Liver (tissue), 9 donors: ENCODE data around the gene SP100. TPM values are rescaled to one million over a fixed set of nuclear protein-coding genes. Genes with fewer than 3 reads are reported as not detected.

ENCODE experiments used
- DNase-seq: peaks from one replicate; pipeline ENCODE4 v3.0.0-alpha.2; 2017; ENCODE audit warnings: low spot score
- H3K27ac ChIP-seq, 2 donors: one replicate each; pipeline ENCODE4 v1.7.0; 2013; ENCODE audit warnings: inconsistent platforms in 2 of 2, low read length in 2 of 2, control low read depth in 1 of 2, low read depth in 1 of 2, mild to moderate bottlenecking in 1 of 2
- H3K27me3 ChIP-seq, 4 donors: one replicate each; pipeline versions ENCODE4 v1.6.1 to v1.7.0; 2013; ENCODE audit warnings: low read length in 3 of 4, inconsistent platforms in 1 of 4, mild to moderate bottlenecking in 1 of 4, moderate library complexity in 1 of 4; ENCODE audit not compliant: control insufficient read depth in 4 of 4, insufficient read depth in 4 of 4
- H3K36me3 ChIP-seq, 4 donors: one replicate each; pipeline versions ENCODE4 v1.6.1 to v1.7.0; 2013; ENCODE audit warnings: low read length in 3 of 4, mild to moderate bottlenecking in 3 of 4, low read depth in 1 of 4, moderate library complexity in 1 of 4; ENCODE audit not compliant: control insufficient read depth in 4 of 4, insufficient read depth in 3 of 4
- H3K4me1 ChIP-seq, 4 donors: one replicate each; pipeline versions ENCODE4 v1.6.1 to v1.7.0; 2013; ENCODE audit warnings: low read length in 3 of 4, mild to moderate bottlenecking in 3 of 4, moderate library complexity in 1 of 4; ENCODE audit not compliant: control insufficient read depth in 4 of 4, insufficient read depth in 4 of 4
- H3K4me3 ChIP-seq, 3 donors: one replicate each; pipeline versions ENCODE4 v1.6.1 to v1.7.0; 2013; ENCODE audit warnings: low read length in 3 of 3, control low read depth in 1 of 3, low read depth in 1 of 3, mild to moderate bottlenecking in 1 of 3
- H3K9ac ChIP-seq, 2 donors: one replicate each; pipeline ENCODE4 v1.7.0; 2013; ENCODE audit warnings: low read length in 2 of 2, mild to moderate bottlenecking in 2 of 2, moderate library complexity in 2 of 2, control low read depth in 1 of 2, low read depth in 1 of 2
- H3K9me3 ChIP-seq, 4 donors: one replicate each; pipeline versions ENCODE4 v1.6.1 to v1.7.0; 2013; ENCODE audit warnings: low read length in 3 of 4; ENCODE audit not compliant: control insufficient read depth in 4 of 4
- EGR1 ChIP-seq, 2 donors: IDR thresholded peaks; 2 replicates each; pipeline ENCODE4 v1.6.1; 2016 to 2018; ENCODE audit warnings: antibody characterized with exemption in 2 of 2, low read depth in 2 of 2
- FOXA1 ChIP-seq: IDR thresholded peaks from 2 replicates; pipeline ENCODE4 v1.6.1; 2016; ENCODE audit warnings: antibody characterized with exemption
- FOXA2 ChIP-seq: IDR thresholded peaks from 2 replicates; pipeline ENCODE4 v1.6.1; 2016; ENCODE audit warnings: antibody characterized with exemption
- GABPA ChIP-seq, 2 donors: IDR thresholded peaks in 1 of 2; conservative IDR thresholded peaks in 1 of 2; 2 replicates each; pipeline ENCODE4 v1.6.1; 2016; ENCODE audit warnings: antibody characterized with exemption in 2 of 2, mild to moderate bottlenecking in 1 of 2, moderate library complexity in 1 of 2
- HNF4A ChIP-seq, 2 donors: conservative IDR thresholded peaks; 2 replicates each; pipeline ENCODE4 v1.6.1; 2016; ENCODE audit warnings: antibody characterized with exemption in 2 of 2, mild to moderate bottlenecking in 2 of 2
- HNF4G ChIP-seq: IDR thresholded peaks from 2 replicates; pipeline ENCODE4 v1.6.1; 2016; ENCODE audit warnings: antibody characterized with exemption
- JUND ChIP-seq, 2 donors: IDR thresholded peaks; 2 replicates each; pipeline ENCODE4 v1.6.1; 2016; ENCODE audit warnings: antibody characterized with exemption in 2 of 2
- NR2F2 ChIP-seq: IDR thresholded peaks from 2 replicates; pipeline ENCODE4 v1.6.1; 2016; ENCODE audit warnings: antibody characterized with exemption
- RAD21 ChIP-seq, 2 donors: IDR thresholded peaks; 2 replicates each; pipeline ENCODE4 v1.6.1; 2016; ENCODE audit warnings: antibody characterized with exemption in 2 of 2, mild to moderate bottlenecking in 2 of 2
- REST ChIP-seq: IDR thresholded peaks from 2 replicates; pipeline ENCODE4 v1.6.1; 2016; ENCODE audit warnings: antibody characterized with exemption, mild to moderate bottlenecking
- RXRA ChIP-seq, 2 donors: IDR thresholded peaks; 2 replicates each; pipeline ENCODE4 v1.6.1; 2017 to 2018; ENCODE audit warnings: antibody characterized with exemption in 2 of 2, mild to moderate bottlenecking in 1 of 2
- SP1 ChIP-seq: IDR thresholded peaks from 2 replicates; pipeline ENCODE4 v1.6.1; 2018; ENCODE audit warnings: antibody characterized with exemption, mild to moderate bottlenecking
- TAF1 ChIP-seq: conservative IDR thresholded peaks from 2 replicates; pipeline ENCODE4 v1.6.1; 2016; ENCODE audit warnings: antibody characterized with exemption, mild to moderate bottlenecking
- YY1 ChIP-seq: IDR thresholded peaks from 2 replicates; pipeline ENCODE4 v1.6.1; 2016; ENCODE audit warnings: antibody characterized with exemption, mild to moderate bottlenecking
- WGBS: extraction: QIAGEN DNeasy Blood & Tissue Kit; methylation state at CpG from one replicate; pipeline ENCODE4 v1.1.7; 2013; 5-methylcytosine and 5-hydroxymethylcytosine counted together
- polyA plus RNA-seq, 2 donors: library from polyadenylated mRNA; stranded (reverse) in 1 of 2; unstranded in 1 of 2; fragments of 200-250 nt in 1 of 2; fragments of >200 nt in 1 of 2; fragmentation: Nextera tagmentation in 1 of 2; extraction: Ambion mirVana in 1 of 2; gene quantifications; one replicate each; pipeline versions ENCODE4 v1.2.1 to v1.2.3, GENCODE V29; 2013 to 2015
- total RNA-seq, 2 donors: library from RNA; depleted of rRNA; stranded (reverse); fragments of >200 nt; gene quantifications; one replicate each; pipeline ENCODE4 v1.2.3, GENCODE V29; 2014
- TF ChIP-seq, protein P1 (sequence below): IDR thresholded peaks from 2 replicates; pipeline ENCODE4 v1.6.1; 2016; ENCODE audit warnings: antibody characterized with exemption
- TF ChIP-seq, protein P2 (sequence below): IDR thresholded peaks from 2 replicates; pipeline ENCODE4 v1.6.1; 2016; ENCODE audit warnings: antibody characterized with exemption
- TF ChIP-seq, protein P3 (sequence below): fragments of 150-350 bp; IDR thresholded peaks from 2 replicates; pipeline ENCODE4 v1.5.1; 2017; ENCODE audit warnings: improper control_type of control experiment, low read depth, low read length; ENCODE audit not compliant: missing input control
- TF ChIP-seq, protein P4 (sequence below): IDR thresholded peaks from 2 replicates; pipeline ENCODE4 v1.6.1; 2016; ENCODE audit warnings: antibody characterized with exemption
- donor health status: healthy.
- donor health status: healthy.
- donor health status: healthy.
- donor health status: healthy.
- donor health status: healthy.

SP100 gene
- total and polyA plus RNA-seq, 4 donors, result 21.9 to 45.5 (median 33.1) TPM

DNA sequence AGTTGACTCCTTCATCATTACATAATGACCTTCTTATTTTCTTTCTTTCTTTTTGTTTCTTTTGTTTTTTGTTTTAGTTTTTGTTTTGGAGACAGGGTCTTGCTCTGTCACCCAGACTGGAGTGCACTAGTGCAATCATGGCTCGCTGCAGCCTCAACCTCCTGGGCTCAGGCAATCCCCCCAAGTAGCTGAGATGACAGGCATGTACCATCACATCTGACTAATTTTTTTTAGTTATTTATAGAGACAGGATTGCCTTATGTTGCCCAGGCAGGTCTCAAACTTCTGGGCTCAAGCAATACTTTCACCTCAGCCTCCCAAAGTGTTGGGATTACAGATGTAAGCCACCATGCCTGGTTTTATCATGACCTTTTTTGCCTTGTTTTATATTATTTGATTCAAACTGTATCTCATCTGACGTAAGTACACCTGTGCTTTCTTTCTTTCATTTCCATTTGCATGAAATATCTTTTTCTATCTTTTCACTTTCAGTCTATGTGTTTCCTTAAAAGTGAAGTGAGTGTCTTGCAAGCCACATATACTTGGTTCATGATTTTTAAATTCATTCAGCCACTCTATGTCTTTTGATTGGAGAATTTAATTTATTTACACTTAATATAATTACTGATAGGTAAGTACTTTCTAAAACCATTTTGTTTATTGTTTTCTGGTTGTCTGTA, 39.1 kb downstream of the SP100 start:
- TF ChIP-seq JUND (IDR thresholded peaks at IDR 0.05) (no peak), RAD21 (IDR thresholded peaks at IDR 0.05) (no peak), FOXA1 (no peak), TAF1 (no peak), REST (no peak), RXRA (IDR thresholded peaks at IDR 0.05) (no peak), FOXA2 (no peak), SP1 (no peak), NR2F2 (no peak), HNF4A (conservative IDR thresholded peaks at IDR 0.05) (no peak), YY1 (no peak), GABPA (IDR thresholded peaks at IDR 0.05 in 1 of 2, conservative IDR thresholded peaks at IDR 0.05 in 1 of 2) (no peak), EGR1 (IDR thresholded peaks at IDR 0.05; ENCODE audit: low read depth in 2 of 2) (no peak), HNF4G (no peak)
- TF ChIP-seq, protein P1, sequence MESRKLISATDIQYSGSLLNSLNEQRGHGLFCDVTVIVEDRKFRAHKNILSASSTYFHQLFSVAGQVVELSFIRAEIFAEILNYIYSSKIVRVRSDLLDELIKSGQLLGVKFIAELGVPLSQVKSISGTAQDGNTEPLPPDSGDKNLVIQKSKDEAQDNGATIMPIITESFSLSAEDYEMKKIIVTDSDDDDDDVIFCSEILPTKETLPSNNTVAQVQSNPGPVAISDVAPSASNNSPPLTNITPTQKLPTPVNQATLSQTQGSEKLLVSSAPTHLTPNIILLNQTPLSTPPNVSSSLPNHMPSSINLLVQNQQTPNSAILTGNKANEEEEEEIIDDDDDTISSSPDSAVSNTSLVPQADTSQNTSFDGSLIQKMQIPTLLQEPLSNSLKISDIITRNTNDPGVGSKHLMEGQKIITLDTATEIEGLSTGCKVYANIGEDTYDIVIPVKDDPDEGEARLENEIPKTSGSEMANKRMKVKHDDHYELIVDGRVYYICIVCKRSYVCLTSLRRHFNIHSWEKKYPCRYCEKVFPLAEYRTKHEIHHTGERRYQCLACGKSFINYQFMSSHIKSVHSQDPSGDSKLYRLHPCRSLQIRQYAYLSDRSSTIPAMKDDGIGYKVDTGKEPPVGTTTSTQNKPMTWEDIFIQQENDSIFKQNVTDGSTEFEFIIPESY, result no peak
- TF ChIP-seq, protein P2, sequence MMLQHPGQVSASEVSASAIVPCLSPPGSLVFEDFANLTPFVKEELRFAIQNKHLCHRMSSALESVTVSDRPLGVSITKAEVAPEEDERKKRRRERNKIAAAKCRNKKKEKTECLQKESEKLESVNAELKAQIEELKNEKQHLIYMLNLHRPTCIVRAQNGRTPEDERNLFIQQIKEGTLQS, result no peak
- TF ChIP-seq, protein P3, sequence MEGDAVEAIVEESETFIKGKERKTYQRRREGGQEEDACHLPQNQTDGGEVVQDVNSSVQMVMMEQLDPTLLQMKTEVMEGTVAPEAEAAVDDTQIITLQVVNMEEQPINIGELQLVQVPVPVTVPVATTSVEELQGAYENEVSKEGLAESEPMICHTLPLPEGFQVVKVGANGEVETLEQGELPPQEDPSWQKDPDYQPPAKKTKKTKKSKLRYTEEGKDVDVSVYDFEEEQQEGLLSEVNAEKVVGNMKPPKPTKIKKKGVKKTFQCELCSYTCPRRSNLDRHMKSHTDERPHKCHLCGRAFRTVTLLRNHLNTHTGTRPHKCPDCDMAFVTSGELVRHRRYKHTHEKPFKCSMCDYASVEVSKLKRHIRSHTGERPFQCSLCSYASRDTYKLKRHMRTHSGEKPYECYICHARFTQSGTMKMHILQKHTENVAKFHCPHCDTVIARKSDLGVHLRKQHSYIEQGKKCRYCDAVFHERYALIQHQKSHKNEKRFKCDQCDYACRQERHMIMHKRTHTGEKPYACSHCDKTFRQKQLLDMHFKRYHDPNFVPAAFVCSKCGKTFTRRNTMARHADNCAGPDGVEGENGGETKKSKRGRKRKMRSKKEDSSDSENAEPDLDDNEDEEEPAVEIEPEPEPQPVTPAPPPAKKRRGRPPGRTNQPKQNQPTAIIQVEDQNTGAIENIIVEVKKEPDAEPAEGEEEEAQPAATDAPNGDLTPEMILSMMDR, result no peak
- TF ChIP-seq, protein P4, sequence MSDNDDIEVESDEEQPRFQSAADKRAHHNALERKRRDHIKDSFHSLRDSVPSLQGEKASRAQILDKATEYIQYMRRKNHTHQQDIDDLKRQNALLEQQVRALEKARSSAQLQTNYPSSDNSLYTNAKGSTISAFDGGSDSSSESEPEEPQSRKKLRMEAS, result no peak
- no peaks in the 10 kb centered on the region for H3K9me3 ChIP-seq
- no peak overlapping the region for H3K9ac ChIP-seq
- no peak for DNase-seq
- no peak overlapping the region for H3K4me3 ChIP-seq
- no peak overlapping the region for H3K27ac ChIP-seq
- 97% methylated on average over 2 of the region's 2 CpGs for WGBS
- no peaks in the 10 kb centered on the region for H3K27me3 ChIP-seq
- peaks cover 1 to 48% (median 30%) of the 10 kb centered on the region in 4 donors for H3K36me3 ChIP-seq
- no peaks in the 10 kb centered on the region for H3K4me1 ChIP-seq
